ENCODE data around the gene GABRG3. TPM values are rescaled to one million over a fixed set of nuclear protein-coding genes. Genes with fewer than 3 reads are reported as not detected.

Gene GABRG3
- total RNA-seq, 1 donor from 2014 or later = not detected

DNA sequence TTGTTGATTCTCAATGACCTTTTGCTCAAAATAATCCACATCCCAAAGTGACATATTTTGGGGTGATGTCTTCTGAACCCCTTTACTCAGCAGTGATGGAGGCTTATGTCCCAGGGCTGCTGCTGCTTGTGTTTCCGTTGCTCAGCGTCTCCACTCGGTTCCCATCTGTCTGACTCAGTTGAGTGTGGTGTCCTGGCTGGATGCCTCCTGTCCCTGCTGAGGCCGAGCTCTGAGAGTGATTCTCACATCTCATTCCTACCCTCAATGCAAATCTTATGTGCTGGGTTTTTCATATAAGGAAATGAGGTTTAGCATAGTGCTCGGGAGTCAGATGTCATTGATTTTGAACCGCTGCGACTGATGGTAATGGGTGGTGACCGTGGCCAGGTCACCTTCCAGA, 247.4 kb downstream of the GABRG3 start:
- intact Hi-C loops (cut with DNase I) = no loop called here
- ATAC-seq = no peak
- DNase-seq (ENCODE audit: missing footprints) = no peak

DNA sequence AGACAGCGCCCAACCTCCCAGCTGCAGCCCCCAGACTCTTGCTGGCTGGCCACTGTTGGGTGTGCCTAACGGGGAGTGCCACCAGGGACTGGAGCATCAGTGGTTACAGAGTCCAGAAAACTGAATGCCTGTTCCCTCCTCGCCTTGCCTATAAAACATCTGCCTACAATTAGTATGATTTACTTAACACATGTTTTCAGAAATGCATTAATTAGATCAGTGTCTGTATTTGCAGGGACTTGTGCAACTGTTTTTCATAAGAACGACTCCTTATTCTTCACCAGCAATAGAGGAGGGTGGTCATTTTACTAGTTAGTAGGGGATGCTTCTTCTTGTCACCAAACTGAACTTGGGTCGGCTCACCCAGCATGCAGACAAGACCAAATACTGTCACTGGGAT, 248.7 kb downstream of the GABRG3 start:
- intact Hi-C loops (cut with DNase I) = no loop called here
- DNase-seq (ENCODE audit: missing footprints) (no peak), ATAC-seq (no peak)

DNA sequence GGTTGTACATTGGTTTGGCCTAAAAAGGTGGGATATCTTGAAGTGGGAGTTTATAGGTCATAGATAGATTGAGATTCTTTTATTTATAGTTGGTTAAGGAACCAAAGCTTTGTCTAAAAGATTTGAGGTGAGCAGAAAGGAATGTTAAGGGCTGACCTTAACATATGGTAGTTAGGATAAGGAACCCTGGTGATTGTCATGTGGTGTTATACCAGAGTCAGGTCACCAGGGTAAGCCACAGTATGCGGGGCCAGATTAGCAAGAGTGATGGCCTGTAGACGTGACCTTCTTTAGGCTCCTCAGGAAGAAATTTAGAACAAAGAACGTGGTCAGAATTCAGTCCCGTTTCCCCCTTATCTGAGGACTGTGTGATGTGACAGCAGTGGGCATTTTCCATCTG, 249.2 kb downstream of the GABRG3 start:
- ATAC-seq (no peak), DNase-seq (ENCODE audit: missing footprints) (no peak)
- intact Hi-C loops (cut with DNase I) = no loop called here

DNA sequence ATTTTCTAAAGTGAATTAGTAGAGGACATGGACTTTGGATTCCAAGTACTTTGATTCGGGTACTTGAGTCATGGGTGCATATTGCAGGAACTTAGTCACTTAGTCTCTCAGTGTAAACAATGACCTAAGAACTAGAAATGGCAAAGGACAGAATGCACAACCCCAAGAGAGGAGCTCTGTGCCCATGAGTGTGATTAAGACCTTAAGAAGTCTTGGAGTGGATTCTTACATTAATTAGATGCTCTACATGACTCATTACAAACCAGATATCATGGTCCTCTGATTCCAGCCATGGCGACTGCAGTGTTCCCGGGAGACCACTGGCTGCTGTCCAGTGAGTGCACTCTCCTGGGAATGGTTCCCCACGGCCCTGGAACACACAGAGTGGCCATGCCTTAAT, 251.5 kb downstream of the GABRG3 start:
- ATAC-seq (no peak), DNase-seq (ENCODE audit: missing footprints) (no peak)

DNA sequence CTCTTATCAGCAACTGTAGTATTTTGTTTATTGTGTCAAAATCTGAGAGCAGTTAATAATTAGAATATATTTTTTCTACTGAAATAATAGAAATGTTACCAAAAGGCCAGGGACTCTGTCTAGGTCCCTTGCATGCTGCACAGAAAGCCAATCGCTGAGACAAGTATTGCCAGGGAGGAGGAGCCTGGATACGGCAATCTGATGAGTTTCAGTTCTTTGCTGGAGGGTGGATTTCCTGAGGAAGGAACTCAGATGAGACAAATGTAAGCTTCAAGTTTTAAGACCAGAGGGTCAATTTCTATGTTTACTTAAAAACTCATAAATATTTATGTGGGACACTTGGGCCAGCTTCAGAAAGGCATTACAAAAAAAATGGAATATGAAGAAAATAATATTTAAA, 252.2 kb downstream of the GABRG3 start:
- ATAC-seq = no peak
- intact Hi-C loops (cut with DNase I) = no loop called here
- no peak for DNase-seq (ENCODE audit: missing footprints)

More for the DNA sequence above, 251.5 kb downstream of the GABRG3 start:
- intact Hi-C loops (cut with DNase I) = no loop called here

DNA sequence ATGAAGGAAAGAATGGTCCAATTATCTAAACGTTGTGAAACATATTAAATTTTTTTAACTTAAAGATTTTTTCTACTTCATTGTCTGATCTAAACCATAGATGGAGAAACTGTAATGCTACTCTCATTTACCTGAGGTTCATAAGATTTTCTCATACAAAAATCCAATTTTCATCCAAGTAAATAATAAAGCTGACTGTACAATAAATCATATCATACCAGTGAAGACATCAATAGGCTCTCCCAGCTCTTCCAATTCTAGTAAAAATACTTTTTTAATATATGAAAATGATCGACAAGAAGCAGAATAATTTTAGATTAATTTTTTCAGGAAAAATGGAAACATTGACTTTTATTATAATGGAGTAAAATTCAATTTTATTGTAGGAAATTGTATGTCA, 260.8 kb downstream of the GABRG3 start:
- DNase-seq (ENCODE audit: missing footprints) (no peak), ATAC-seq (no peak)
- intact Hi-C loops (cut with DNase I) = no loop called here

DNA sequence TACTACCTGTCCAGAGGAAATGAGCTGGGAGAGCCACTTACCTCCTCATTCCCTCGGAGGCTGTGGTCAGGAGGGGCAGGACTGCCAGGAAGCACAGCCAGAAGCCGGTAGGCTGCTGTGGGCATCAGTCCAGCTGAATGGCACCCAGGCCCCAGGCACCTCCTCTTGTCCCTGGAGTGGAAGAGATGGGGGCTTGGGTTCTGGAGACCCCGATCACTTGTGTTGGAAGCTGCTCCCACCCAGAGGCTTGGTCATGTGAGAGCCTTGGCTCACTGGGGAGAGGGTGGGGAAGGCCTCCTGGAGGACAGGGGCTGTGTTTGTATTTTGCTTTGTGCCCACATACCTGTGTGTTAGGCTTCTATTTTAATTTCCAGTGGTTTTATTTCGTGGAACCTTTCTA, 261.9 kb downstream of the GABRG3 start:
- ATAC-seq = no peak
- no peak for DNase-seq (ENCODE audit: missing footprints)
- intact Hi-C loops (cut with DNase I) = no loop called here

DNA sequence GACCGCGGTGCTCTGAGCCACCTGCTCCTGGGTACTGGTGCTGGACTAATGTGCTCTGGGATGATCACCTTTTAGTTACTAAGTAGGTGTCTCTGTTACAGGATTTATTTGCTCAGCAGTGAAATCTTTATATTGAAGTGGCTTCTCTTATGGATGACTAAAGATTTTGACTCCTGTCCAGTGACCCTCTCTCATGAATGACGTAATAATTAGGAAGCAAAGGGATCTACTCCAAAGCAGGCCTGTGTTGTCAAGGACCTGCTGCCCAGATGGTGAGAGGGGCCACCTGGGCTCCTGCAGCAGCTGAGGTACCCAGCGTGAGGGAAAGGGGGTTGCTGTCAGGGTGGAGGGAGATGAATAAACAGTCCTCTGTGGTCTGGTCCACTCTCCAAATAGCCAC, 263.6 kb downstream of the GABRG3 start:
- intact Hi-C loops (cut with DNase I) = no loop called here
- DNase-seq (ENCODE audit: missing footprints) = no peak
- no peak for ATAC-seq

DNA sequence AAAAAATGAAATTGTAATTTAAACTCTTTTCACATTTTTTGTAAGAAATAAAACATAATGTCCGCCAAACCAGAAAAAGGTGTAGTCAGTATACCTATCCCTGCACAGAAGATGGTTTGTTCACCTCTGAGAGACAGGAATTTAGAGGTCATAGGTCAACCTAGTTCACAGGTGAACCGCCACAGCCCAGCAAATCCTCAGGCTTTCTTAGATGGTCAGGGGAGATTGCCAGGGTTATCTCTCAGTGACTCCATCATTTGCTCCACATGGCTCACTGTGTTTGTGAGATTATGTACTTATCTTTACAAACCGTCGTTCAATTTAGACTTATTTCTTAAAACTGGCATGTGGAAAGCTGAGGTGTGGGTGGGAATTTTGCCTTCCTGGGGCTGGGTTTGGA, 264.2 kb downstream of the GABRG3 start:
- DNase-seq (ENCODE audit: missing footprints) (no peak), ATAC-seq (no peak)
- intact Hi-C loops (cut with DNase I) = no loop called here

DNA sequence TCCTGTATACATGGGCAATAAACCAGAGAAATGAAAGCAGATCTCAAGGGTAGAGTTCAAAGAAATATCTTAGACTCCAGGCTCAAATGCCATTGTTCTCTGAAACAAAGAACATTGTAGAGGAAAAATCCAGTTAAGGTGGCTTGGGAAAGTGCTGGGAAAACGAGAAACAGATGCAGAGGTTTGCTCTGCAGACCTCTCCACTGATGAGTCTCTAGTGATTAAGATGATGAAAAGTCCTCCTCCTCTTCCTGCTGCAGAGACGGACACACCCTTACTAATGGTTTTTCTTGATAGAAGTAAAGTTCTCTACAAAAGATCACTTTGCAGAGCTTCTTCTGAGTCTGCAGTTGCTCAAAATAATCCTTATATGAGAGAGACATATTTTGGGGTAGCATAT, 264.7 kb downstream of the GABRG3 start:
- ATAC-seq (no peak), DNase-seq (ENCODE audit: missing footprints) (no peak)
- intact Hi-C loops (cut with DNase I) = no loop called here

DNA sequence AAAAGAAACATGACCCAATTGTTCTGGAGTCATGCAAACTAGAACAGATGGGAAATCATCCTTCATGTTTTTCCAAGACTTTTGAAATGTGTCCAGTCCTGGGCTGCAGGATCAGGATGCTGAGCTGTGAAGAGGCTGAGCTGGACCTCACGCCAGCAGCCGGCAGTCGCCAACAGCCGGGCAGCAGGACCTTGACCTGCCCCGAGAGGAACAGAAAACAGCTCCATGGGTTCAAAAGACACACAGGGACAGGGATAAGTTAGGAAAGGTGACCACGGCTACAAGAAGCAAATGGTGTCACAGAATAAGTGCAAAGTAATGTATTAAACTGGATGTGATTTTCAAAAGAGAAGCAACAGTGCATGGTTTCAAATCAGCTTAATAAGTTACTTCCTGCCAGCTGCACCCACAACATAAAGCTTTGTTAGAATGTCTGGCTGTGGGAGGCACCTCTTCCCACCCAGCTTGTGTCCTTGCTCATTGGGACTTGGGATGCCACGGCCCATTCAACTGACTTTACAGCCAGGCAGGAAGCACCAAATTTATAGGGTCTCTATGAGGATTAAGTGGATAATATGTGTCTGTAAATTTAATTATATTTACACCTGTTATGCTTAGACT, 266.4 kb downstream of the GABRG3 start:
- DNase-seq (ENCODE audit: missing footprints) (no peak), ATAC-seq (no peak)
- intact Hi-C loops (cut with DNase I) = no loop called here

DNA sequence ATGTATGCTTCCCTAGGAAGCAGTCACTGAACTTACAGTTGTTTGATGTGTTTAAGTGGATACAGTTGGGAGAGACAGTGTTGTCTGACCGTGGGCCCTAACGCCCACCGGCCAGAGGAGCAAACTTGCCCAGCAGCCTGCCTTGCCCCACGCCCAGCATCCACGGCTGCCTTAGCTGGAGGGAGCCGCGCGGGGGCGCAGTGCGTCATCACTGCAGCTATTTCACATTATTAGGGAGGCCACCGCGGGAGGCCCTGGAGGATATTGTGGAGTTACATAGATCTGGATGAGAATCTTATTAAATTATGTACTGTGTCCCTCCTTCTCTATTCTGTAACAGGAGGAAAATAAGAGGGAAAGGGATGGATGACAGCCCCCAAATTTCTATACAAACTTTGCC, 267.2 kb downstream of the GABRG3 start:
- intact Hi-C loops (cut with DNase I) = no loop called here
- ATAC-seq (no peak), DNase-seq (ENCODE audit: missing footprints) (no peak)

DNA sequence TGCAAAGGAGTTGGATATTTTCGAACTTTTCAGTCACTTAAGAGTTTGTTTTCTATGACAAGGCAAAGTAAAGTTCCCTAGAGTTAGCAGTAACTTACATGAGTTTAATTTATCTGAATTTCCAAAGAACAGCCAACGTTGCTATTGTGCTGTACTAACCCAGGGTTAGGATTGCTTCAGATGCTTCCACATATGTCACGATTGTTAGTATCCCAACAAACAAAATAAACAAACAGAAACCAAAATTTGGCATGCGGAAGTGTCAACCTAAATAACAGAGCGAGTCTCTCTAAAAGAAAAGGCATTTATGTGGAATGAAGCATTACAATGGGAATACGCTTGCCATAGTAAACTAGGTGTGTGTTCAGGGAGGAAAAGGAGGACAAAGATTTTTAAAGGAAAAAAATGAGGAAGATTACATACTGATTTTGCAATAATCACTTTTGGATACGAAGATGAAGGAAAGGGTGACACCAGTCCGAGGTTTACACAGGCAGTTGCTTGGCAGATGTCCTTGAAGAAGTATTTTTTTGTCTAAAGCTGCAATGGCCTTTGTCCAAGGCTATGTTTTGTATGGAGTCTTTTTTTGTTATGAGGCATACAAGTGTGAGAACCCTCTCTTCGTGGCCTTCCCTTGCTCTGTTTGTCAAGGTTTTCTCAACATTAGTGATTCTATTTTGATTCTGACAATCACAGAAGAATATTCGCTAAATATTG, 267.9 kb downstream of the GABRG3 start:
- no peak for ATAC-seq
- no peak for DNase-seq (ENCODE audit: missing footprints)
- intact Hi-C loops (cut with DNase I) = no loop called here

DNA sequence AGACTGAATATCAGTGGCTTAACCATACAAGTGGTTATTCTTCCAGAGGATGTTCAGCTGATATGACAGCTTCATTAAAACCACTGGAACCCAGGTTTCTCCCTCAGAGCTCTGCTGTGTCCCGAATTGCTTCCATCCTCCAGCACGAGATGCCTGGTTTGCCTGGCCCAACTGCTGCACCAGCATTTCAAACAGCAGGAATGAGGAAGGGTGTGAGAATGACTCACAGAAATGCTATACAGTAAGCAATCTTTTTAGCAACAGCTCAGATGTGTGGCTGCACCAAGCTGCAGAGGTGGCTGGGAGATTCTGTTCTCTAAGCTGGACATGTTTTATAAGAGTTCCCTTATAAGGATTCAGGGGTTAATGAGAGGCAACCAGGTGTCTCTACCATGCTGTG, 271.0 kb downstream of the GABRG3 start:
- intact Hi-C loops (cut with DNase I) = no loop called here
- ATAC-seq (no peak), DNase-seq (ENCODE audit: missing footprints) (no peak)

DNA sequence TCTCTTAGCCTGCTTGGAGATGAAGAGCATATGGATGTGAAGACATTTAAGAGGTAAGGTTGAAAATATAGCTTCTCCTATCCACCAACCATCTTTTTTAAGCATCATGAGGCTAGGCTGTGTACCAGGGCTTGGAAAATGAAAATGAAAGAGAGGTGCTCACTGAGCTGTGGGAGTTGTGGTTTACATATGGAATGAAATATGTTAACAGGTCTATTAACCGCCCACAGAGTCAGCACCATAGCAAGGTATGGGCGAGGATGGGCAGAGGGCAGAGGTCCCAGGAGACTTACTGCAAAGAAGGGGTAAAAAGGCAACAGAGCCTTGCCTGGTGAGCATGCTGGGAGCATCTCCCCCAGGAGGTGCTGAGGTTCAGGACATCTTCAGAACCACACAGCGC, 273.1 kb downstream of the GABRG3 start:
- no peak for ATAC-seq
- no peak for DNase-seq (ENCODE audit: missing footprints)
- intact Hi-C loops (cut with DNase I) = no loop called here

DNA sequence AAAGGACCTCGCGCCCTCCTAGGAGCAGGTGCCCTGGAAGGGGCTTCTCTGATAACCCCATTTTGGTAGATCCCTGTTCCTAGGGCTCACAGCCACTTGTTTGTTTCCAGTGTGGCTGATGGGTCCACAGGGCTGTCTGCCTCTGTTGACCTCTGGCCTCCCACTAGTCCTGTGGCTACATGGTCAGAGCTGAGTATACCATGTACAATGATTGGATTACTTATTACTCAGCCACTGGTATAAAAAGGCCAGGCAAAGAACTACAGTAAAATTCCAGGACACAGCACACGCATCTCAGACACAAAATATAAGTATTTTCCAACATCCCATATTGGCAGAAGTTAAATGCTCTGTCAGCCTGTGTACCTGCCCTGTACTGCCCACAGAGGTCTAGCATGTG, 277.3 kb downstream of the GABRG3 start:
- DNase-seq (ENCODE audit: missing footprints) (no peak), ATAC-seq (no peak)
- intact Hi-C loops (cut with DNase I) = no loop called here

DNA sequence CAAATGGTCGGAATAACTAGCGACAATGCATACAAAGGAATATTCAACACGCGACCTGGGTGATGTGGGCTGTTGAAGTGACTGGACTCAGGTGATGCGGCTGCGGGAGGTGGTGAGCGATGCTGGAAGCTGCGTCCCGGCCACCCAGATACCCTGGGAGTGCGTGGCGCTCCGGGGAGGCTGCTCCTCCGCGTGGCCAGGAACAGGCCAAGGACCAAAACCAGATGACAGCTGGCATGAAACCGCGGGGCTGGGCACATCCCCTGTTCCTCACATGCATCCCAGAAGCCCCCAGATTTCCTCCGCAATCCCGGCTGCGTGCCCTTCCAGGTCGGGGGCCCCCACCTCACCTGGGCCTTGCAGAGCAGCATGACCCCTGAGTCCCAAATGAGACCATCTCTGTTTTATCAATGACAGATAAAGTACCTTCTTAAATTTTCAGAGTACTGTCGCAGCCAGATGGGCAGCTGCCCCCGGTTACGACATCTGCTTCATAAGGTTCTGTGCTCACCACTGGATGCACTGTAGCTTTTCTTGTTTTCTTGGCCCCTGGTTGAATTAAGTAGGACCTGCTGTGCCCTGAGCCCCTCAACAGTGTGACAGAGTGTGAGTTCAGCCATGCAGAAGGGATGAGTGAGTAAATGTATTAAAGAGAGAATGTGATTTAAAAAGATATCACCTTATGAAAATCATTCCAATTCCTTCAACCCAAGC, 278.2 kb downstream of the GABRG3 start:
- DNase-seq (ENCODE audit: missing footprints) (no peak), ATAC-seq (no peak)
- intact Hi-C loops (cut with DNase I) = no loop called here

DNA sequence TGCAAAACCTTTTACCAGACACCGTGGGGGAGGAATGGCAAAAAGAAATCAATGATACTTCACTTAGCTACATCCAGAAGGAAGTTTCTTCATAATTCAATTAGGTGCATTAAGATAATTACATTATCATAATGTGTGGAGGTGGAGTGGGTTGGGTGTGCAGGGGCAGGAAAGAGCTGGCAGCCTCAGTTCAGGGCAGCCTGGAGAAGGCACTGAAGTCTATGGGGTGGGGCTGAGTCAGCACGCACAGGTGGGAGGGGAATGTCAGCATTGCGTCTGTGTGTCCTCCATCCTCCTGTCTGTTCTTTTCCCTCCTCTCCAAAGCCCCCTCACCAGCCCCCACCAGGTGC, 278.8 kb downstream of the GABRG3 start:
- intact Hi-C loops (cut with DNase I) = no loop called here
- no peak for DNase-seq (ENCODE audit: missing footprints)
- no peak for ATAC-seq

DNA sequence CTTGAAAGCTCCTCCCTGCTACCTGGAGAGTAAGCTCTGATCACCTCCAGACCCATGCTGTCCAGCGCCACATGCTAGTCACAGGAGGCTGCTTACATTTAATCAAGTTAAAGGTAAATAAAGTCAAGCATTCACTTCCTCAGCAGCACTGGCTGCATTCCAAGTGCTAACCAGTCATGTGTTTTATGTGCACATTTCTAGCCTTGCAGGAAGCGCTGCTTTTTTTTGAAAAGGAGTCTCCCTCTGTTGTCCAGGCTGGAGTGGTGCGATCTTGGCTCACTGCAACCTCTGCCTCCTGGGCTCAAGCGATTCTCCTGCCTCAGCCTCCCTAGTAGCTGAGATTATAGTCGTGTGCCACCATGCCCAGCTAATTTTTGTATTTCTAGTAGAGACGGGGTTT, 279.2 kb downstream of the GABRG3 start:
- no peak for ATAC-seq
- intact Hi-C loops (cut with DNase I) = no loop called here
- DNase-seq (ENCODE audit: missing footprints) = no peak

DNA sequence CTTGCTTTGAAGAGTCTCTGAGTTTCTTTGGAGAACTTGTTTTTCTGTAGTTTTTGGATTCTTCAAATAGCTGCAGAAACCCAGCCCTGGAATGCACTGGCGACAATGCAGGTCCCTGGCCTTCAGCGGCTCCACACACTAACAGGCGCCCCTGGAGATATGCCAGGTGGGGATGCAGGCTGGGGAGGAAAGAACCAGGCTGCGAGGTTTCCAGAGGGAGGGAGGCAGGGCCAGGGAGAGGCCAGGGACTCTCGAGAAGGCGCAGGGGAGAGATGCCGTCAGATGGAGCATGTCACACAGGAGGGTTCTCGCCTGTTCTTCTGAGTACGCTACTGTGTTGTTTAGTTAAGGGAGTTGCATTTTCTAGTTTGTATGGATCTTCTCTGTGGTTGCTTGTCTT, 283.1 kb downstream of the GABRG3 start:
- intact Hi-C loops (cut with DNase I) = no loop called here
- DNase-seq (ENCODE audit: missing footprints) = no peak
- ATAC-seq = no peak

DNA sequence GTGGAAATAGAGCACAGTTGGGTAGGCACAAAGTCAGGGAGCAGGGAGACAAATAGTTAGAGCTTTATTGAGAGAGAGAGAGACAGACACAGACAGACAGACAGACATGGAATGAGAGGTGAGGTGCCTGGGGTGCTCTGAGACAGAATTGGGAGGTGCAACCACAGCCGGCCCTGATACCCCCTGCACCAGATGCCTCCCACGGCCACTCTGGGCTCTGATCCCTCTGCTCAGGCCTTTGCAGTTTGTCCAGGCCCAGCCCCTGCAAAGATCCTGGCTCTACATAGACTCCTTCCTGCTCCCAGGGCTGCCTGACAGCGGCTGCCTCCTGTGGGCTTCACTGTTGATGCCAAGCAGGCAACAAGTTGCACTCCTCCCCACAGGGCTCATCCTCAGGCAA, 283.8 kb downstream of the GABRG3 start:
- intact Hi-C loops (cut with DNase I) = no loop called here
- DNase-seq (ENCODE audit: missing footprints) = no peak
- ATAC-seq = no peak

All from Right ventricle myocardium inferior (tissue), 1 donor.